Neutrophil (primary cell): ENCODE data around the gene CIAO1.
A peak's percentile ranks its signal among the peaks of the same experiment; 100 is the strongest.

ENCODE experiments used
- H3K27ac ChIP-seq: fragments of 200-600 bp; sonication (generic); 2 replicates; pipeline ENCODE4 v1.5.1; 2016; ENCODE audit warnings: mild to moderate bottlenecking, moderate library complexity
- H3K27me3 ChIP-seq: fragments of 200-600 bp; sonication (generic); 2 replicates; pipeline ENCODE4 v1.6.0; 2016; ENCODE audit warnings: mild to moderate bottlenecking
- H3K36me3 ChIP-seq: fragments of 200-600 bp; sonication (generic); 2 replicates; pipeline ENCODE4 v1.5.1; 2017
- H3K4me1 ChIP-seq, 2 experiments: fragments of 200-600 bp in 1 of 2; sonication (generic) in 1 of 2; 1 replicate in 1 of 2; 2 replicates in 1 of 2; pipeline versions ENCODE4 v1.5.1 to v1.6.1; 2013 to 2016; ENCODE audit warnings: low read depth in 1 of 2, low read length in 1 of 2, mild to moderate bottlenecking in 1 of 2, moderate library complexity in 1 of 2; ENCODE audit not compliant: control insufficient read depth in 1 of 2, insufficient read depth in 1 of 2
- H3K4me3 ChIP-seq, 2 experiments: fragments of 200-600 bp in 1 of 2; sonication (generic) in 1 of 2; 1 replicate in 1 of 2; 2 replicates in 1 of 2; pipeline ENCODE4 v1.5.1; 2013 to 2016; ENCODE audit warnings: low read depth in 1 of 2, low read length in 1 of 2, mild to moderate bottlenecking in 1 of 2, moderate library complexity in 1 of 2
- H3K9me3 ChIP-seq: fragments of 200-600 bp; sonication (generic); 2 replicates; pipeline ENCODE4 v1.5.1; 2016
- CTCF ChIP-seq: fragments of 200-600 bp; sonication (generic); IDR thresholded peaks from 2 replicates; pipeline ENCODE4 v1.5.1; 2016; ENCODE audit warnings: antibody characterized with exemption

Gene CIAO1

GRCh38 chr2:96250188-96250587 is 15.8 kb upstream of the CIAO1 start:
- TF ChIP-seq CTCF: no peak
- Histone ChIP-seq H3K9me3 (no peaks in the 10 kb centered on the region), H3K4me3 (no peak overlapping the region), H3K4me1 (peaks cover 25 to 42% of the 10 kb centered on the region in 2 experiments), H3K36me3 (peaks cover 71% of the 10 kb centered on the region), H3K27me3 (no peaks in the 10 kb centered on the region), H3K27ac (peak overlapping the region; percentile 99)

DNA sequence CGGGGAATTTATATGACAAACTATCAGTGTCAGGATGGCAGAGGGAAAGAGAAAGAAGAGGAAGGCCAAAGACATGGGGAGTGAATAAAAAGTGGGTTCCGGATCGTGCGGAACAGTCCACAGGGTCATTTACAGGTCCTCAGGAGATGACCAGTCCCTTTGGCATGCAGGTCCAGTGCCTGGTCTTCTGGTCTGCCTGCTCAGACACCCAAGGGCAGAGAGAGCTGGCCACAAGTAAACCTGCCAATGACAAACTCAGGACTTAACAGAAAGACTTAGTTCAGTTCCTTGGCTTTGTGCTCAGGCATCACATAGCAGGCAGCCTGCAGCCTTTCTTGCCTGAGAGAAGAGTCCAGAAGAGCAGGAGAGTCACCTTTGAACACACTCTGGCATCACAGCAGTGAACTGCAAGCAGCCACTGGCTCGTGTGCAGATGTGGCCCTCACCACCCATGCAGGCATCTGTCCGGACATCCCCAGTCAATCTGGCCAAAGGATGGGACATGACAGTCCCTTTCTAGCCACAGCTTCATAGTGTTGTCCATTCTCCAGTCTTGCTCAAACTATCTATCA is 14.2 kb upstream of the CIAO1 start:
- H3K27ac ChIP-seq: peak overlapping the region; percentile 56
- H3K9me3 ChIP-seq: no peaks in the 10 kb centered on the region
- H3K36me3 ChIP-seq: peaks cover 81% of the 10 kb centered on the region
- no peak overlapping the region for H3K4me3 ChIP-seq
- TF ChIP-seq CTCF: no peak
- H3K27me3 ChIP-seq: no peaks in the 10 kb centered on the region
- H3K4me1 ChIP-seq: peaks cover 25 to 41% of the 10 kb centered on the region in 2 experiments

GRCh38 chr2:96252526-96252925 is 13.5 kb upstream of the CIAO1 start:
- Histone ChIP-seq H3K4me3 (no peak overlapping the region), H3K27ac (peak overlapping the region; percentile 56), H3K4me1 (peaks cover 28 to 41% of the 10 kb centered on the region in 2 experiments), H3K36me3 (peaks cover 76% of the 10 kb centered on the region), H3K9me3 (no peaks in the 10 kb centered on the region), H3K27me3 (no peaks in the 10 kb centered on the region)
- TF ChIP-seq CTCF: no peak

DNA sequence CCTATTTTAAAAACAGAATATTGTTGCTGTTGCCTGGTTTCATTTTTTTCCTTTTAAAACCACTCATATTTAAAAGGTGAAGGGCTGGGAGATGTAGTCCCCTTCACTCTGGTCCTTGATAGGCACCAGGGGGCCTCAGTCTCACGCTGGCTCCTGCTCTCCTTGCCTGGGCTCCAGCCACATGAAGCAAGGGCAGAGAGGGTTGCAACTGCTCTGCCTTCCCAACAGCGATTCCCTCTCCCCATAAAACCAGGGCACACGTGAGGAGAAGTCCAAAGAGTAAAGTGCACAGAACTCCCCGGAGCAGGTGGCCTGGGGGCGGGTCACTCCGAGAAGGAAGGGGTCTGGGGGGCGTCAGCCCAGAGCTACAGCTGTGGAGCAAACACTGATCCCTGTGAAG is 13.0 kb upstream of the CIAO1 start:
- Histone ChIP-seq H3K27ac (peak overlapping the region; percentile 56), H3K27me3 (no peaks in the 10 kb centered on the region), H3K4me3 (no peak overlapping the region), H3K36me3 (peaks cover 76% of the 10 kb centered on the region), H3K4me1 (peaks cover 32 to 41% of the 10 kb centered on the region in 2 experiments), H3K9me3 (no peaks in the 10 kb centered on the region)
- no peak for TF ChIP-seq CTCF

- Histone ChIP-seq H3K9me3 (no peaks in the 10 kb centered on the region), H3K27me3 (no peaks in the 10 kb centered on the region), H3K4me3 (no peak overlapping the region), H3K27ac (peak overlapping the region; percentile 96), H3K4me1 (peaks cover 48 to 55% of the 10 kb centered on the region in 2 experiments), H3K36me3 (peaks cover 76% of the 10 kb centered on the region)
- TF ChIP-seq CTCF: no peak
These were observed 11.5 kb upstream of the CIAO1 start for GRCh38 chr2:96254571-96254970.
